ENCODE results near the gene RIC1. TPM values are rescaled to one million over a fixed set of nuclear protein-coding genes. Genes with fewer than 3 reads are reported as not detected.
"Not testable (repeated sequence)": the region's sequence is repeated elsewhere in the genome, so short reads cannot be mapped to it uniquely, and the experiment has no call there.

The RIC1 gene
- total RNA-seq, 6 donors from 2014 or later = 21.5 to 62.9 (median 31.0) TPM

GRCh38 chr9:5708414-5708813 lies 79.5 kb downstream of the RIC1 start:
- ATAC-seq (ENCODE audit: low FRiP score in 2 of 2) = no peak
- Histone ChIP-seq H3K36me3 (peaks cover 0 to 4% (median 0%) of the 10 kb centered on the region in 4 donors), H3K27ac (no peak overlapping the region), H3K4me3 (no peak overlapping the region), H3K9me3 (peaks cover 0 to 20% (median 7%) of the 10 kb centered on the region in 4 donors), H3K4me1 (no peaks in the 10 kb centered on the region), H3K27me3 (no peaks in the 10 kb centered on the region)
- no peak for DNase-seq
- WGBS, 2 donors = 96 to 100% methylated on average over 1 of the region's 1 CpG
- no peak for TF ChIP-seq POLR2A (IDR thresholded peaks at IDR 0.05)
- no peak for TF ChIP-seq CTCF (IDR thresholded peaks at IDR 0.05)
- no peak for TF ChIP-seq POLR2AphosphoS5 (IDR thresholded peaks at IDR 0.05)
- no peak for TF ChIP-seq EP300 (IDR thresholded peaks at IDR 0.05)

DNA sequence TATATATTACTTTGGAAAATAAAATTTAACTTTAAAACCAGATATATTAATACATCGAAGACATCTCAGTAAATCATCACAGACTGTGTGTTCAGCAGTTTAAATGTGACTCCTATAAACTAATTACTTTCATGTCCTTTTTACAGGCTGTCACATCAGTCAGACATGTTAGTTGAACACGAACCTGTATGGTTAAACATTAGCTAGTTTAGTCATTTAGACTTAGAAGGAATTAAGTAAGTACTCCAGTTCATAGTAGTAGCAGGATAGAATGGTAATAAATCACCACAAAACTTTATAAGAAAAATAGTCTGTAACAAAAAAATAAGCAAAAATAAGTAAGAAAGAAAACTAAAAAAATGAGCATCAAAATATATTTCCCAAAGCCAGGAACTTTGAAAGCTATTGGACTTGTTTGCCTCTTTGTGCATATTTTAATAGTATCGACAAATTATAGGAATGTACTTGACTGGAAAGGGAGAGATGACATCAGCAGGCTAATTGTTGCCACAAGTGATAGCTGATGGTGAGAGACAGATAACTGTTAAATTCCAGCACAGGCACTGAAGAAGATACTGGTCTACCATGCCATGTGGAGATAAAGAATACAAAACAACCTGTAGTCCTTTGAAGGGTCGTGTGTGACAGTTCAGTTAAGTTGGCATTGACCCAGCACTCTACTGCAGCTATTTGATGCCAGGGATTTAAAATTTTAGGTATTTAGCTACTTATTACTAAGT lies 83.9 kb downstream of the RIC1 start:
- WGBS, 2 donors = 68 to 76% methylated on average over 4 of the region's 4 CpGs
- H3K27me3 ChIP-seq = no peaks in the 10 kb centered on the region
- no peaks in the 10 kb centered on the region for H3K4me1 ChIP-seq
- TF ChIP-seq POLR2A (IDR thresholded peaks at IDR 0.05) = no peak
- TF ChIP-seq CTCF (IDR thresholded peaks at IDR 0.05) = no peak
- no peak for TF ChIP-seq EP300 (IDR thresholded peaks at IDR 0.05)
- no peak for TF ChIP-seq POLR2AphosphoS5 (IDR thresholded peaks at IDR 0.05)
- ATAC-seq (ENCODE audit: low FRiP score in 2 of 2) (no peak), DNase-seq (no peak)
- peaks cover 0 to 16% (median 7%) of the 10 kb centered on the region in 4 donors for H3K9me3 ChIP-seq
- H3K4me3 ChIP-seq = no peak overlapping the region
- no peak overlapping the region for H3K27ac ChIP-seq
- peaks cover 0 to 24% (median 5%) of the 10 kb centered on the region in 4 donors for H3K36me3 ChIP-seq

DNA sequence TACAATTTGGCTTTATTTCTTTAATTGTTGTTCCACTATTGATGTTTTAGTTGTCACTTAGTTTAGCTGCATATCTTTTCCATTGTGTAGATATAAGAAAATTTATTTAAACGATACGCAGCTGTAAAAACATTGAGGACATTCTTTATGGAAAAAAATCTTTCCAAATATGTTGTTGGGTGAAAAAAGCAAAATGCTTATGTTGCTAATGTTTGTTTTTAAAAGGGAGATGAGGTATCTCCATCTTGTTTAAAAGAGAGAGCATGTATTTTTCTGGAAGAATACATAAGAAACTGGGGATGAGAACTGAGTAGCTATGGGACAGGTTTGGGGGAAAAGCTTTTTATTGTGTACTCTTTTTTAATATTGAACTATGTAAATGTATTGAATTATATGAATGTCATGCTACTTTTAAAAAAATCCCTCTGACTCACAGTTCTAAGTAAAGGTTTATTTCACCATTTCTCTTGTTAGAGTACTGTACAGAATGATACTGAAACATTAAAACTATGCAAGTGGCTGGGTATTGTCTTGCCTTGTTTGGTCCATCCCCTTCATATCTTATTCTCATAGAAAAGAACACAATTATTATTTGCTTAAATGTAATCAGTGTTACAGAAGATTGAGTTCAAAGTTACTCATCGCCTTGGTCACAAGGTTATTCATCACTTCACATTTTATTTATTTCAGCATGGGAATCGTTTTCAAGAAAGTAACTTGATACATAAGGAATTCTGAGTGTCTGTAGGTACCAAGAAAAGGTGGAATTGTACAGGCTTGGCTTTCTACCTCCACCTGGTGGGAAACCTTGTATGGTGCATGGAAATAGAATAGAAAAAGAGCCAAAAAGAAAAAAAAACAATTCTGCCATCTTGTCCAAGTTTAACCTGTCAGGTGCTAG lies 85.8 kb downstream of the RIC1 start:
- Histone ChIP-seq H3K27me3 (no peaks in the 10 kb centered on the region), H3K4me1 (peaks cover 0 to 6% (median 1%) of the 10 kb centered on the region in 4 donors), H3K4me3 (no peak overlapping the region), H3K27ac (no peak overlapping the region), H3K36me3 (peaks cover 0 to 24% (median 5%) of the 10 kb centered on the region in 4 donors), H3K9me3 (no peaks in the 10 kb centered on the region)
- ATAC-seq (ENCODE audit: low FRiP score in 2 of 2) (no peak), DNase-seq (no peak)
- WGBS, 2 donors = 79 to 86% methylated on average over 4 of the region's 4 CpGs
- TF ChIP-seq POLR2AphosphoS5 (IDR thresholded peaks at IDR 0.05) (no peak), POLR2A (IDR thresholded peaks at IDR 0.05) (no peak), CTCF (IDR thresholded peaks at IDR 0.05) (peak in 4 of 6 experiments; percentile 11 to 33 (median 20)), EP300 (IDR thresholded peaks at IDR 0.05) (no peak)

- Histone ChIP-seq H3K27me3 (no peaks in the 10 kb centered on the region), H3K36me3 (peaks cover 0 to 24% (median 5%) of the 10 kb centered on the region in 4 donors), H3K4me3 (no peak overlapping the region), H3K4me1 (peaks cover 0 to 6% (median 1%) of the 10 kb centered on the region in 4 donors), H3K9me3 (no peaks in the 10 kb centered on the region), H3K27ac (no peak overlapping the region)
- 98% methylated on average over 5 of the region's 5 CpGs for WGBS, 2 donors
- no peak for TF ChIP-seq POLR2AphosphoS5 (IDR thresholded peaks at IDR 0.05)
- ATAC-seq (ENCODE audit: low FRiP score in 2 of 2) (no peak), DNase-seq (no peak)
Observed at GRCh38 chr9:5715548-5716127, 86.7 kb downstream of the RIC1 start.

DNA sequence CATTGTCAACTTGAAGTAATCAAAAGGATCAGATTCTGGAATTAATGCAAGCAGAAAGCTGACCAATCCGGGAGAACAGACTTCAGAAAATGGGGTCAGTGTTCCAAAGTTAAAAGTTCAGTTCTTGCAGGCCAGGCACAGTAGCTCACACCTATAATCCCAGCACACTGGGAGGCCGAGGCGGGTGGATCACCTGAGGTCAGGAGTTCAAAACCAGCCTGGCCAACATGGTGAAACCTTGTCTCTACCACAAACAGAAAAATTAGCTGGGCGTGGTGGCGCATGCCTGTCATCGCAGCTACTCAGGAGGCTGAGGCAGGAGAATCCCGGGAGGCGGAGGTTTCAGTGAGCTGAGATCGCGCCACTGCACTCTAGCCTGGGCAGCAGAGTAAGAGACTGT lies 88.5 kb downstream of the RIC1 start:
- DNase-seq; H3K9me3 ChIP-seq; H3K4me1 ChIP-seq; H3K27me3 ChIP-seq; H3K4me3 ChIP-seq; H3K27ac ChIP-seq; ATAC-seq (ENCODE audit: low FRiP score in 2 of 2): not testable (repeated sequence)
- H3K36me3 ChIP-seq = peaks cover under 1 to 36% (median 7%) of the 10 kb centered on the region in 4 donors
- WGBS, 2 donors = 87 to 99% methylated on average over 9 to 10 of the region's 10 CpGs

Data from upper lobe of left lung (tissue), 6 donors.